T47D (cell line): ENCODE results near the gene SCN1B.

Source experiments
- DNase-seq, 2 experiments: peaks; one replicate each; pipeline versions ENCODE4 v3.0.0 to v3.0.0-alpha.2; 2011 to 2012; ENCODE audit warnings: low read depth in 1 of 2, low spot score in 1 of 2
- JUND ChIP-seq: IDR thresholded peaks from 2 replicates; pipeline ENCODE4 v1.6.1; 2012; ENCODE audit warnings: low read depth
- in situ Hi-C: cut with HindIII; loops from 2 replicates; pipeline ENCODE4 v1.10.0; 2016; ENCODE audit warnings: low sequenced_read_pairs, low pct_unique_long_range_greater_than_20kb

The SCN1B gene

GRCh38 chr19:35037716-35038622, 7.7 kb downstream of the SCN1B start:
- TF ChIP-seq JUND: no peak
- DNase-seq: no peak
- in situ Hi-C loops: no loop called here

DNA sequence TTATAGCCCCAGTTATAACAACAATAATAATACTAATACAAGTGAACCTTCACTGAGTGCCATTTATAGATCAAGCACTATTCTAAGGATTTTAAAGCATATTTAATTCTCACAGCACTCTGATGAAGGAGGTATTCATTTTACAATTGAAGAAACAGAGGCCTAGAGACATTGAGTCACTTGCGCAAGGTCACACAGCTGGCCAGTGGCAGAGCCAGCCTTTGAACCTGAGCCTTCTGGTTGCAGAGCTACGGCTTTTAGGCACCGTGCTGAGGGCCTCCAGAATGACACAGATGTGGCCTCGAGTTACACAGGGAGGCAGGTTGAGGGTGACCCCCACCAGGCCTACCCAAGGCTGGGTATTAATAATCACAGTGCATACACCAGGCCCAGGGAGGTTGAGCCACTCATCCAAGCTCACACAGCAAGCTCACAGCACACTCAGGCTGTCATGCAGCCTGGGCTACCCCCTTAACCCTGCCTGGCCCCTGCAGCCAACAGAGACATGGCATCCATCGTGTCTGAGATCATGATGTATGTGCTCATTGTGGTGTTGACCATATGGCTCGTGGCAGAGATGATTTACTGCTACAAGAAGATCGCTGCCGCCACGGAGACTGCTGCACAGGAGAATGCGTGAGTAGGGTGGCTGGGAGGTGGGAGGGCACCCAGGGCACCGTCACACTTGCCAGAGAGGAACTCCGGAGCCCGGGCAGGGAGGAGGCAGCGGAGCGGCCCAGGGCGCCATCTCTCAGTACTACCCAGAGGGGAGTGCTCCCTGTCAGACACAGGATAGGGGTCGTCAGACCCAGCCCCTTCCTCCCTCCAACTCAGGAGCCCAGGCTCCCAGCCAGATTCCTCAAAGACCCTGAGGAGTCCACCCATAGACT, 8.6 kb downstream of the SCN1B start:
- no peak for TF ChIP-seq JUND
- no peak for DNase-seq
- in situ Hi-C loops: no loop called here

DNA sequence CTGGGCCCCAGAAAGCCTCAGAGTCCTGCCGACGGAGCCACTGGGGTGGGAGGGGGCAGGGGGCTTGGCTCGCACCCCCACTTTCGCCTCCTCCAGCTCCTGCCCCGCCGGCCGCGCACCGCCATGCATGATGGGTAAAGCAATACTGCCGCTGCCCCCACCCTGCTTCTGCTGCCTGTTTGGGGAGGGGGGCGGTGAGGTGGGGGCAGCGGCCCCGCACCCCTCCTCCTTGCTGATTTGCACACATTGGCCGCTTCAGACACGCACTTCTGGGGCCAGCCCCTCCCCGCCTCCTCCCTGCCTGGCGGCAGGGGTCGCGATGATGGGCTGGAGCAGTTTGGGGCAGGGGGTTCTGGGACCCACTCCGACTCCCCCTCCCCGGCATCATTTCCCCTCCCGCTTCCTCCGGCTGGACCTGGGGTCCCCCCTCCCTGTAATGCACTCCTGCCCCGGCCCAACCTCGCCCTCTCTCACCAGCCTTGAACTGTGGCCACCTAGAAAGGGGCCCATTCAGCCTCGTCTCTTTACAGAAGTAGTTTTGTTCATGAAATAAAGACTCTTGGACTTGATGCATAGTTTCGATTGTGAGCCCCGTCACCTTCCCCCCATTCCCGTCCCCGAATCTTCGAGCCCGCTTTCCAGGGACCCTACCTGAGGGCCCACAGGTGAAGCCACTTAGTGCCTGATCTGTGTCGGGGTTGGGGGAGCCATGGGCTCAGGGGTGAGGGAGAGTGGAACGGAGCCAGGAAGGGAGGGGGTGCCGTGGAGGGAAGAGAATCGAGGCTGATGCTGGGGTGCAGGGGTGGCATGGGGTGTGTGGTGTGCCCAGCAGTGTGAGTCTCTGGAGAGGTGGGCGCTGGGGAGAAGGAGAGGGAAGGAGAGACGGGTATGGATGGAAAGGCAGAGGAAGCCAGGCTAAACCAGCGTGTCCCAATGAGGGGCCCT, 9.9 kb downstream of the SCN1B start:
- no peak for TF ChIP-seq JUND
- DNase-seq: no peak

DNA sequence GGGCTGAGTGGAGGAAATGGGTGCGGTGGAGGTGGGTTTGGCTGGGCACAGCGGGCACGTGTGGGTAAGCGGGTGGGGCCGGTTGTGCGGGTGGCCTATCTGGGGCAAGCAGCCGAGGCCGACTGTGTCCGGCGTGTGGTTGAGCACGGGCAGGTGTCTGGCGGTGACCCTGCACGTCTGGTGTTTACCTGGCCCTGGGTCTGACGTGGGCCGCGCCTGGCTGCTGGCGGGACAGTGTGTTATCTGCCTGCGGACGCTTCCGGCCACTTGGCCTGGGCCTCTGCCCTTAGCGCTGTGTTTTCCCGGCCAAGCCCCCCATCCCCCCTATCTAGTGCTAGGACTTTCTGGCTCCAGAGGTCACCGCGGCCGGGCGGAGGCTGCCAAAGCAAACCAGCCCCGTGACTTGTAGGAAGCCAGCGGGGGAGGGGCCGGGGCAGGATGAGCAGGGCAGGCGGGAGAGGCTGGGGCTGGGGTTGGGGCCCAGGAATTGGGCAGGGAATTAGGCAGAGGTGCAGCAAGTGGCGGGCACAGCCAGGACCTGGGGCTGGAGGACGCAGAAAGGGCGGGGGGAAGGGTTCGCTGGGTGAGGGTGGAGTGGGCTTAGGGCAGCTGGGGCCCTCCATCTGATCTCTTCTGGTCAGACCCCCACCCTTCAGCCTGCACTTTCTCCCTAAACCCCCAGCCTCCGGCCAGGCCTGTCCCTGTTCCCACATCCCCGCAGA, 10.7 kb downstream of the SCN1B start:
- TF ChIP-seq JUND: no peak
- in situ Hi-C loops: no loop called here
- DNase-seq: peak; percentile 44 to 71

More for the DNA sequence above, 9.9 kb downstream of the SCN1B start:
- in situ Hi-C loops: no loop called here

DNA sequence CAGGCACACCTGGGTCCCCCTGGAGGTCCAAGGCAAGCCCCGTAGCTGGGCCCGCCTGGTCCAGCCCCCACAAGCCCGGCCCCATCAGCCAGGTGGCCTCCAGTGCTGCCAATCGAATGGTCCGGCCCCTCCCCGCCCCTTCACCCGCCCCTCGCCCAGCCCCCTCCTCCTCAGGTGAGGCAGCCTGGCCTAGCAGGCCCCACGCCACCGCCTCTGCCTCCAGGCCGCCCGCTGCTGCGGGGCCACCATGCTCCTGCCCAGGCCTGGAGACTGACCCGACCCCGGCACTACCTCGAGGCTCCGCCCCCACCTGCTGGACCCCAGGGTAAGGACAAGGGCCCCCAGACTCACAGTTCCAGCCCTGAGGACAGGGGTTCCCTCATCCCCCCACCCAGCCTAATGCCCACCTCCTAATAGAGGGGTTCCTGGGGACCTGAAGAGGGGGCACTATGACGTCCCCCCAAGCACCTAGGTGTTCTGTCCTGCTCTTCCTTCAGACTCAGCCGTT, 11.3 kb downstream of the SCN1B start, which contains the start of gene HPN:
TSS of gene HPN (plus strand) at position 174 of the 508 bp plus-strand sequence. CDS start 786 bp downstream, outside the sequence.
- DNase-seq: peak; percentile 86 to 91
- TF ChIP-seq JUND: no peak
- in situ Hi-C loops: no loop called here

GRCh38 chr19:35042056-35042730, 11.9 kb downstream of the SCN1B start:
- in situ Hi-C loops: no loop called here
- TF ChIP-seq JUND: no peak
- DNase-seq: no peak

DNA sequence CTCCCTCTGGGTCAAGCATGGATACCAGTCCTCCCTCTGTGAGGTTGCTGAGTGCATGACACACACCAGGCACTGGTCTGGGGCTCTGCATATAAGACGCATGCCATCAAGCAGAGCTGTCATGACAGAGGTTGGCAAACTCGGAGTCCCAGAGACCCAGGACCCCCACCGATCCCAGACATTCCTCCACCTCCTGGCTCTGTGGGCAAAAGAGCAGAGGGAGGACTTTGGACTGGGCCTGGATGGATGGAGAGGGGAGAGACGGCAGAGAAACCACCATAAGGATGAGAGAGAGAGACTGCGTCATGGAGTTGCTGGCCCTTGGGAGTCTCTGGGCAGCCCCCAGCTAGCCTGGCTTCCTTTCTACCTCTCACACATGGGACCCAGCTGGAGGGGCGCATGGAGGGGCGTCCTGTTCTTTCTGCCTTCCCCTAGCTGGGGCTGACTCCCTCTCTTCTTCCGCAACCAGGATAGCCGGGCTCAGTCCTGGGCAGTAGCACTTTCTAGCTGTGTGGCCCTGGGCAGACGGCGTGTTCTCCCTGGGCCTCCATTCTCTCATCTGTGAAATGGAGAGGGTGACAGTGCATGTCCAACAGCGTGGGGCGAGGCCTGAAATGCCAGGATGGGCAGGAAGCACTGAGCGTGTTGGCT, 12.8 kb downstream of the SCN1B start:
- no peak for TF ChIP-seq JUND
- in situ Hi-C loops: no loop called here
- no peak for DNase-seq

DNA sequence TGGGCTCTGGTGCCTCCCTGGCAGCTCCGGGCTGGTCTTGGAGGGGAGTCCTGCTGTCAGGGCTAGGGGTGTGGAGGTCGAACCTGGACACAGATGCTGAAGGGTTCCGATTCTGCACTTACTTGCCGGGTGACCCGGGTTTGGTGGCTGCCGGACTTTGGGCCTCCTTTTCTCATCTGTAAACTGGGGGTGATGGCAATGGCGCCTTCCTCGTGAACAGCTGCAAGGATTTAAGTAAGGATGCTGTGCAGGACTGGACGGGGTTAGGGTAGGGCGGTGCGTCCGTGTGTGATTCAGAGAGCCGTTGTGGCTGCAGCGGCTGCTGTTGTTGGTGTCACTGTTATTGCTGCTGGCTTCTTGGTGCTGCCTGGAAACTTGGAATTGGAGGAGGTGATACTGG, 13.6 kb downstream of the SCN1B start:
- in situ Hi-C loops: no loop called here
- peak in 1 of 2 experiments; percentile 42 for DNase-seq
- no peak for TF ChIP-seq JUND

DNA sequence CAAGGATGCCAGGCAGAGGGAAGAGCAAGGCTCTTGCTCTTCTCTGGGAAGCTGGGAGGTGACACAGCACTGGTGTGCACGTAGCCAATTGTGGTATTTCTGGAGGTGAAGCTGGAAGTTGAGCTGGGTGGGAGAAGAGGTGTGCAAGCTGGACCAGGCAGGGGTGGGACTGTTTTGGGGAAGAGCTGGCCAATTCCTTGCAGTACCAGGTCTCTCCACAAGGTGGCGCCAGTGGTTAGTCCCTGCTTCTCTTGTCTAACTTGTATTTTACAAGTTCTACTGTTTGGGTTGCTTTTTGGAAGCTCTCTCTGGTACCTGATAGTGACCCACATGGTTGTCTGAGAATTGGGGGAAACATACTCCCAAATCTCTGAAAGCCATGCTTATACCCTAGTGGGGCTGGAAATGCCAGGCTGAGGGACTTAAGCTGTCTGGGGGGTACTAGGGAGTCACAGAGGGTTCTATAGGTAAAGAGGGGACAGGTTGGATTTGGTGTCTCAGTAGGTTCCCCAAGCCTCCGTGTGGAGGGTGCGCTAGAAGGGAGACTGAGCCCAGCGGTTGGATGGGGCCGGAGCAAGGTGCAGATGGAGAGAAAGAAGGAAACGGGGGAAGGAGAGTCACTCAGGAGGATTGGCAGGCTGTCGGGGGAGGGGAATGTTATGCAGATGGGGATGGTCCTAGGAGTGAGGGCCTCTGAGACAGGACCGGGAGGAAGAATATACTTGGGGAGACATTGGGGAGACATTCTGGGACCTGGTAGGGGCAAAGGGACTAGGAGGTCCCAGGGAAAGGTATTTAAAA, 14.2 kb downstream of the SCN1B start:
- peak; percentile 66 to 67 for DNase-seq

GRCh38 chr19:35045667-35046300, 15.5 kb downstream of the SCN1B start:
- DNase-seq: peak in 1 of 2 experiments; percentile 42
- in situ Hi-C loops: no loop called here

More for the DNA sequence above, 14.2 kb downstream of the SCN1B start:
- no peak for TF ChIP-seq JUND
- in situ Hi-C loops: no loop called here

More at GRCh38 chr19:35045667-35046300, 15.5 kb downstream of the SCN1B start:
- TF ChIP-seq JUND: no peak
